ENCODE results near the gene METAP1D. TPM values are rescaled to one million over a fixed set of nuclear protein-coding genes. Genes with fewer than 3 reads are reported as not detected.
A peak's percentile ranks its signal among the peaks of the same experiment; 100 is the strongest.

Gene METAP1D
- polyA plus RNA-seq, 1 experiment = 8.3 TPM

DNA sequence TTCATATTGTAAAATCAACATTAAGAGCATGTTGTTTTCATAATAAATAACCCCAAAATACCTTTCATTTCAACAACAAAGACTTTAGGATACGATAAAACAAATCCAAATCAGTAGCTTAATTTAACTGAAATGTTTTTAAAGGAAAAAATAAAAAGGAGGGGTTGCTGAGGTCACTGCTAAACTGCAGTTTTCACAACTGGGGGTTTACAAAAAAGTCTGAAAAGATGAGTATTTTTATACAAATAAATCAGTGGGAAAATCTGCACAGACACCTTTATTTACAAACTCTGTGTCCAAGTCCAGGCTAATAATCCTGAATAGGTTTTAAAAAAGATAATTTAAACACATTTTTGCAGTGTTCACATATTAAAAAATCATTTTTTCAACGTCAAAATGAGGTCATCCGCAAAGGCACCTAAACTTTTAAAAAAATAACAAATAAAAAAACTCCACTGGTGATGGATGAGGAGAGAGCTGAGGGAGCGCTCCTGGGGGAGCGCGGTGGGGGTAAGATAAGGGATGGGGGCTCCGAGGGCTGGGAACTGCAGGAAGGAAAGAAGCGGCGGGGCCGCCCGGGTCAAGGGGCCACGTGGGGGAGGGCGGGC is 99.8 kb downstream of the METAP1D start:
- ChIA-PET POLR2A (interaction anchor here (0.6 to 5.1 kb wide), 4 partner anchors 15 to 505 kb away, joined by 3 to 24 read pairs (median 5); partner anchors contain the start of gene DLX1), CTCF (interaction anchor here (0.7 to 1.5 kb wide), 2 partner anchors 30 to 288 kb away, joined by 3 to 4 read pairs; no protein-coding TSS in a partner anchor)
- Histone ChIP-seq H3K27me3 (ENCODE audit: control insufficient read depth, insufficient read depth, low read length) (peaks cover 2% of the 10 kb centered on the region), H3K9me3 (ENCODE audit: control insufficient read depth, insufficient read depth, low read length) (no peaks in the 10 kb centered on the region; the same call in 1 of the 2 replicates), H3K4me3 (ENCODE audit: low read depth, low read length) (peak overlapping the region; percentile 76), H3K27ac (ENCODE audit: low read depth, low read length) (no peak overlapping the region)
- TF ChIP-seq, protein P1, sequence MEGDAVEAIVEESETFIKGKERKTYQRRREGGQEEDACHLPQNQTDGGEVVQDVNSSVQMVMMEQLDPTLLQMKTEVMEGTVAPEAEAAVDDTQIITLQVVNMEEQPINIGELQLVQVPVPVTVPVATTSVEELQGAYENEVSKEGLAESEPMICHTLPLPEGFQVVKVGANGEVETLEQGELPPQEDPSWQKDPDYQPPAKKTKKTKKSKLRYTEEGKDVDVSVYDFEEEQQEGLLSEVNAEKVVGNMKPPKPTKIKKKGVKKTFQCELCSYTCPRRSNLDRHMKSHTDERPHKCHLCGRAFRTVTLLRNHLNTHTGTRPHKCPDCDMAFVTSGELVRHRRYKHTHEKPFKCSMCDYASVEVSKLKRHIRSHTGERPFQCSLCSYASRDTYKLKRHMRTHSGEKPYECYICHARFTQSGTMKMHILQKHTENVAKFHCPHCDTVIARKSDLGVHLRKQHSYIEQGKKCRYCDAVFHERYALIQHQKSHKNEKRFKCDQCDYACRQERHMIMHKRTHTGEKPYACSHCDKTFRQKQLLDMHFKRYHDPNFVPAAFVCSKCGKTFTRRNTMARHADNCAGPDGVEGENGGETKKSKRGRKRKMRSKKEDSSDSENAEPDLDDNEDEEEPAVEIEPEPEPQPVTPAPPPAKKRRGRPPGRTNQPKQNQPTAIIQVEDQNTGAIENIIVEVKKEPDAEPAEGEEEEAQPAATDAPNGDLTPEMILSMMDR (IDR thresholded peaks at IDR 0.05; ENCODE audit: low read depth, low read length) = no peak
- DNase-seq (ENCODE audit: low read depth, low spot score) = no peak

DNA sequence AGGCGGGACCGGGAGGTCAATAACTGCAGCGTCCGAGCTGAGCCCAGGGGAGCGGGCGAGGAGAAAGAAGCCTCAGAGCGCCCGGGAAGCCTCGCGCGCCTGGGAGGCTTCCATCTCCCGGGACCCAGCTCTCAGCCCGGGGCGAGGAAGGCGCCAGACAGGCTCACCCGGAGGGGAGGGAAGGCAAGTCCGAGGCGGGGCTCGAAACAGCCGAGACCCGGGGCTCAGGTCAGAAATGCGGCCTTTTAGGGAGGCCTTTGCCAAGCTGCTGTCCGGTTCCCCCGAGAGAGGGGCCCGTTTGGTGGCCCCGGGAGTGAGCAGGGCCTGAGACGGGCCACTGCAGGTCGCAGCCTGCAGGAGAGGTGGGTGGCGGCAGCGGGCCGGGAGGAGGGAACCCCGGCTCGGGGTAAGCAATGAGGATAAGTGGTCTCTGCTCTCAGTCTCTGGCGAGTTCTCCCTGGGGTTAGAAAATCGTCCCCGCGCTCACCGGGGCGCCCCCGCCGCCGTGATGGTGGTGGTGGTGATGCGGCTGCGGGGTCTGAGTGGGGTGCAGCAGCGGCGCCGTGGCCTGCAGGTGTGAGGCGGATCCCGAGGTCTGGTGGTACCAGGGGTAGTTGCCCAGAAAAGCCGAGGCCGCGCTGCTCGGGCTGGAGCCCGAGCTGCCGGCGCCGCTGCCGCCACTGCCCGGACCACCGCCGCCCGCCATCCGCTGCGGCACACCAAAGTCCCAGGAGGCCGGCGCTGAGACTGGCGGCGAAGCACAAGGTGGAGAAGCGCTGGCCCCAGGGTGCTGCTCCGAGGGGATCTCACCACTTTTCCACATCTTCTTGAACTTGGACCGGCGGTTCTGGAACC is 100.6 kb downstream of the METAP1D start:
- POLR2A ChIA-PET = interaction anchor here (0.6 to 0.9 kb wide), 3 partner anchors 27 to 177 kb away, joined by 3 read pairs; no protein-coding TSS in a partner anchor
- TF ChIP-seq, protein P1 (IDR thresholded peaks at IDR 0.05; ENCODE audit: low read depth, low read length) = no peak
- no peak for DNase-seq (ENCODE audit: low read depth, low spot score)
- Histone ChIP-seq H3K4me3 (ENCODE audit: low read depth, low read length) (peak overlapping the region; percentile 76), H3K27me3 (ENCODE audit: control insufficient read depth, insufficient read depth, low read length) (peaks cover 2% of the 10 kb centered on the region), H3K27ac (ENCODE audit: low read depth, low read length) (no peak overlapping the region), H3K9me3 (ENCODE audit: control insufficient read depth, insufficient read depth, low read length) (no peaks in the 10 kb centered on the region; the same call in 1 of the 2 replicates)
- CTCF ChIA-PET = interaction anchor here (0.7 to 7.5 kb wide), 2 partner anchors 30 to 396 kb away, joined by 3 to 137 read pairs; no protein-coding TSS in a partner anchor

DNA sequence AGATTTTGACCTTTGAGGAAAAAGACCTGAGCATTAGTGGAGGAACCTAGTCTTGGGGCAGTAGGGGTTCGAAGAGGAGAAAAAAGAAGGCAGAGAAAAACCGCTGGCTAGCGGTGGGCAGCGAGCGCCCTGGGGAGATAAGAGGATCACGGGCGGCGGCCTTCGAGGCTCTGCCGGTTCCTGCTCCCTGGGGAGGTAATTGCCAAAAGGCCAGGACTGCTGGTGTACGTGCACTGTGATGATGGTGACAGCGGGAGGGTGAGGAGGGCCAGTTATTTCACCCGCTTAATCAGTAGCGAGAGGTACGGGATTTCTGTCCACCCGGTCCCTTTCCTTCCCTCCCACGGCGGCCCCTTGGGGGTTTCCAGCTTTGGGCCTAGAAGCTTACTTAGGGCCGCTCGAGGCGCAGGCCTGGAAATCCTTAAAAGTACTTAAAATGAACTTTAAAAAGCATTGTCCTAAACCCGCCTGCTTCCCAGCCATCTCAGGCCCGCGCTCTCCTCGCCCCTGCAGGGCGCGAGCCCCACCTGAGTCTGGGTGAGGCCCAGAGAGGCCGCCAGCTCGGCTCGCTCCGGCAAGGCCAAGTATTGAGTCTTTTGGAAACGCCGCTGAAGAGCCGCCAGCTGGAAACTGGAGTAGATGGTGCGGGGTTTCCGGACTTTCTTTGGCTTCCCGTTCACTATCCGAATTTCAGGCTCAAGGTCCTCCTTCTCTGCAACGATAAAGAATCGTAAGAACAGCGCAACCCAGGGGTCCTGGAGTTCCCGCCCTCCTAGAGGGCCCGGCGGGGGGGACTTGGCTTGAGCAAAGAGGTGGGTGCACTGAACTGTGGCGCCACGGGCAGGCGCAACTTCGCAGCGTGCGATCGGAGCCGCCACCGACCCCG is 101.4 kb downstream of the METAP1D start:
- ChIA-PET POLR2A (interaction anchor here (0.6 to 1.3 kb wide), 6 partner anchors 8 to 340 kb away, joined by 3 to 6 read pairs (median 4); partner anchors contain the start of genes DLX1 and SLC25A12), CTCF (interaction anchor here (2.0 to 7.5 kb wide), 4 partner anchors 12 to 527 kb away, joined by 6 to 137 read pairs (median 8); no protein-coding TSS in a partner anchor)
- H3K27ac ChIP-seq (ENCODE audit: low read depth, low read length) = peak overlapping the region; percentile 31
- peak overlapping the region; percentile 76 for H3K4me3 ChIP-seq (ENCODE audit: low read depth, low read length)
- no peak for DNase-seq (ENCODE audit: low read depth, low spot score)
- H3K27me3 ChIP-seq (ENCODE audit: control insufficient read depth, insufficient read depth, low read length) = peaks cover 2% of the 10 kb centered on the region
- TF ChIP-seq, protein P1 (IDR thresholded peaks at IDR 0.05; ENCODE audit: low read depth, low read length) = no peak
- no peaks in the 10 kb centered on the region; the same call in 1 of the 2 replicates for H3K9me3 ChIP-seq (ENCODE audit: control insufficient read depth, insufficient read depth, low read length)

DNA sequence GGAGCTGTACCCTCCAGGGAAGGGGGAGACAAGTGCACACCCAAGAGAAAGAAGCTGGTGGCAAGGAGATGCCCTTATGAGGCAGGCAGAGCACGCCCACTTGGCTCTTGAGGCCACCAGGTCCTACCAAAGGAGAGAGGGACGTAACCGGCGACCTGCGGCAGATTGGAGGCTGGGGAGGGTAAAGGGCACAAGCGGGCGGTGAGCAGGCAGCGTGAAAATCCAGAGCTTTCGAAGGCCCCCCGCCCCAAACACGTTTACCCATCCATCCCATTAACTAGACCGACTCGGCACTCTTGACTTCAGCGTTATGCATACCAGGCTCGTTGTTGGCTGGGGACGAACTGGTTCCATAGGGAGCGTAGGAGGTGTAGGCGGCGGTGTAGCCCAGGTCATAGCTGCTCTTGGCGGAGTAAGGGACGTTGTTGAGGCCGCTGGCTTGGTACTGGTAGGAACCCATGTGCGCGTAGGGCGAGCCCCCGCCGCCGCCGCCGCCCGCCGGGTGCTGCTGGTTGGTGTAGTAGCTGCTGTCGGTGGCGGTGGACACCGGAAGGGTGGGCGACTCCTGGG is 102.2 kb downstream of the METAP1D start:
- Histone ChIP-seq H3K27ac (ENCODE audit: low read depth, low read length) (no peak overlapping the region), H3K9me3 (ENCODE audit: control insufficient read depth, insufficient read depth, low read length) (no peaks in the 10 kb centered on the region; the same call in 1 of the 2 replicates), H3K4me3 (ENCODE audit: low read depth, low read length) (peak overlapping the region; percentile 76), H3K27me3 (ENCODE audit: control insufficient read depth, insufficient read depth, low read length) (peaks cover 2% of the 10 kb centered on the region)
- TF ChIP-seq, protein P1 (IDR thresholded peaks at IDR 0.05; ENCODE audit: low read depth, low read length) = no peak
- POLR2A ChIA-PET = interaction anchor here (0.7 to 1.7 kb wide), 6 partner anchors 9 to 559 kb away, joined by 3 to 10 read pairs (median 4); partner anchors contain the start of genes DLX1 and SLC25A12
- DNase-seq (ENCODE audit: low read depth, low spot score) = no peak
- CTCF ChIA-PET = interaction anchor here (0.9 to 7.5 kb wide), 5 partner anchors 11 to 528 kb away, joined by 3 to 137 read pairs (median 8); no protein-coding TSS in a partner anchor
